GM23338 (cell line): Measurements from ENCODE around the gene PDZD7.

Source experiments
- CTCF ChIP-seq, 2 experiments: fragments of 200-600 bp in 1 of 2; sonication (generic) in 1 of 2; conservative IDR thresholded peaks; 2 replicates each; pipeline versions ENCODE4 v1.5.1 to v1.6.1; 2016 to 2017; ENCODE audit warnings: antibody characterized with exemption in 2 of 2, low read depth in 2 of 2, mild to moderate bottlenecking in 2 of 2, moderate library complexity in 1 of 2
- EZH2phosphoT487 ChIP-seq: fragments of 200-600 bp; sonication (generic); IDR thresholded peaks from one replicate; pipeline ENCODE4 v1.8.1; 2018; ENCODE audit warnings: antibody characterized with exemption; ENCODE audit not compliant: unreplicated experiment
- POLR2AphosphoS5 ChIP-seq: IDR thresholded peaks from 2 replicates; pipeline ENCODE4 v1.6.1; 2016; ENCODE audit warnings: antibody characterized with exemption, low read depth

- no peak for TF ChIP-seq CTCF (conservative IDR thresholded peaks at IDR 0.05; ENCODE audit: low read depth in 2 of 2)
- TF ChIP-seq POLR2AphosphoS5: no peak
- no peak for TF ChIP-seq EZH2phosphoT487
These were observed 59.8 kb downstream of the PDZD7 start for GRCh38 chr10:100970914-100971811.
